ENCODE measurements around the gene BTN2A1. TPM values are rescaled to one million over a fixed set of nuclear protein-coding genes. Genes with fewer than 3 reads are reported as not detected.

Gene BTN2A1
- total RNA-seq, 4 donors from 2014 or later = 5.9 to 11.4 (median 7.8) TPM

DNA sequence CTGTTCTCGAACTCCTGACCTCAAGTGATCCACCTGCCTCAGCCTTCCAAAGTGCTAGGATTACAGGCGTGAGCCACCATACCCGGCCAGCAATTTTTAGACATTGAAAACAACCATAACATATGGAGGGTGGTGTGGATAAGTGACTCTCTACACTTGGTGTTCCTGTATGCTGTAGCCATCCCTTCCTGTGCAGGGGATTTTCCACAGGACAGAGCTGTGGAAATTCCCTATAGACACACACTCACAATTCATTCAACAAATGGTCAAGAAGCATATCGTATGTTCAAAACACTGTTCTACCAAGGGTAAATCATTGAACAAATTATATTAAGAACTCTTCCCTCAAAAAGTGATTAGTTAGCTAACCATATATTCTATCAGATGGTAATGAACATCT is 6.3 kb downstream of the BTN2A1 start:
- TF ChIP-seq, protein P1, sequence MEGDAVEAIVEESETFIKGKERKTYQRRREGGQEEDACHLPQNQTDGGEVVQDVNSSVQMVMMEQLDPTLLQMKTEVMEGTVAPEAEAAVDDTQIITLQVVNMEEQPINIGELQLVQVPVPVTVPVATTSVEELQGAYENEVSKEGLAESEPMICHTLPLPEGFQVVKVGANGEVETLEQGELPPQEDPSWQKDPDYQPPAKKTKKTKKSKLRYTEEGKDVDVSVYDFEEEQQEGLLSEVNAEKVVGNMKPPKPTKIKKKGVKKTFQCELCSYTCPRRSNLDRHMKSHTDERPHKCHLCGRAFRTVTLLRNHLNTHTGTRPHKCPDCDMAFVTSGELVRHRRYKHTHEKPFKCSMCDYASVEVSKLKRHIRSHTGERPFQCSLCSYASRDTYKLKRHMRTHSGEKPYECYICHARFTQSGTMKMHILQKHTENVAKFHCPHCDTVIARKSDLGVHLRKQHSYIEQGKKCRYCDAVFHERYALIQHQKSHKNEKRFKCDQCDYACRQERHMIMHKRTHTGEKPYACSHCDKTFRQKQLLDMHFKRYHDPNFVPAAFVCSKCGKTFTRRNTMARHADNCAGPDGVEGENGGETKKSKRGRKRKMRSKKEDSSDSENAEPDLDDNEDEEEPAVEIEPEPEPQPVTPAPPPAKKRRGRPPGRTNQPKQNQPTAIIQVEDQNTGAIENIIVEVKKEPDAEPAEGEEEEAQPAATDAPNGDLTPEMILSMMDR (IDR thresholded peaks at IDR 0.05) = no peak
- TF ChIP-seq POLR2A (IDR thresholded peaks at IDR 0.05) = no peak
- no peaks in the 10 kb centered on the region for H3K27me3 ChIP-seq
- WGBS, 2 donors = 78 to 90% methylated on average over 4 of the region's 4 CpGs
- peaks cover 39 to 96% (median 66%) of the 10 kb centered on the region in 3 donors for H3K36me3 ChIP-seq
- H3K4me3 ChIP-seq = no peak overlapping the region
- intact Hi-C loops (cut with DNase I) = no loop called here
- no peak overlapping the region for H3K27ac ChIP-seq
- H3K9me3 ChIP-seq = no peaks in the 10 kb centered on the region
- peaks cover 5 to 47% (median 30%) of the 10 kb centered on the region in 3 donors for H3K4me1 ChIP-seq
- DNase-seq = no peak

DNA sequence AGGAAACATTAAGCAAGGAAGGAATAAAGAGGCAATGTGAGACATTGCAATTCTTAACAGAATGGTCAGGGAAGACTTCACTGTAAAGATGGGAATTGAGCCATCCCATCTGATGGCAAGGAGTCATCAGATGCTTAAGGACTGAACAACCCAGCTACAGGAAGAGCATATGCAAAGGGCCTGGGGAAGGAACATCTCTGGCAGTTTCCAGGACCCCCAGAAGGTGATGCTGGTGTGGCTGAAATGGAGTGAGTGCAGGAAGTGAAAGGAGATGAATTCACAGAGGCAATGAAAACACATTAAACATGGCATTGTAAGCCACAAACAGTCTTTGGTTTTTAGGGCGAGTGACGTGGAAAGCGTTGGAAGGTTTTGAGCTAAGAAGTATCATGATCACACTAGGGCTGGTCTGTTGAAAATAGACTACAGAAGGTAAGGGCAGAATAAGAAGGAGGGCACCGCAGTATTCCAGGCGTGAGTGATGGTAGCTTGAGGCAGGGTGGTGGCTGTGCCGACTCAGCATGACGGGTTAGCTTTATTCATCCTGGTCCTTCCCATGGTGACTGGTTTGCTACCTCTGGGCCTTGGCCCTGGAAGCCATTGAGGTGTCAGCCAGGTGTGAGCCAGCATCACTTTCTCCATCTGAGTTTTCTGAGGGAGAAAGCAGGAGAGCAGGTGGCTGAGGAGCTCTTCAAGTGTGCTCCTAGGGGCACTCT is 6.8 kb downstream of the BTN2A1 start:
- peaks cover 39 to 98% (median 66%) of the 10 kb centered on the region in 3 donors for H3K36me3 ChIP-seq
- no peak for TF ChIP-seq POLR2A (IDR thresholded peaks at IDR 0.05)
- H3K4me3 ChIP-seq = no peak overlapping the region
- H3K27me3 ChIP-seq = no peaks in the 10 kb centered on the region
- H3K27ac ChIP-seq = no peak overlapping the region
- 93 to 96% methylated on average over 7 of the region's 7 CpGs for WGBS, 2 donors
- peaks cover 5 to 41% (median 24%) of the 10 kb centered on the region in 3 donors for H3K4me1 ChIP-seq
- no peak for DNase-seq
- no peaks in the 10 kb centered on the region for H3K9me3 ChIP-seq
- intact Hi-C loops (cut with DNase I) = no loop called here

DNA sequence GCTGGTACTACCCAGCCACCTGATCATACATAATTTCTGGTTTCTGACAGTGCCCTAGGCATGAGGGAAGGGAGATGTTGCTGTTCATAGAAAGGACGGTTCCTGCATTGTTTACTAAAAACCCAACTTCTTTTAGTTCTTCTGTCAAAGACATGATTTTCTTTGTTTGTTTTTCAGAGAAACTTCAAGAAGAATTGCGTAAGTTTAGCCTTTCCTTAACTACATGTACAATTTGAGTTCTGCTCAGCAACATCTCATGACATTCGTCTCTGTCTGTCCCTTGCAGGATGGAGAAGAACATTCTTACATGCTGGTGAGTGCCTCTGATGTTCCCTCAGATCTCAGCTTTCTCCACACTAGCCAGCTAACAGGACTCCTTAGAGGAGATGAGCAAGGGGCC is 8.0 kb downstream of the BTN2A1 start:
- DNase-seq = no peak
- H3K9me3 ChIP-seq = no peaks in the 10 kb centered on the region
- 74 to 93% methylated on average over 3 of the region's 3 CpGs for WGBS, 2 donors
- peaks cover 3 to 29% (median 12%) of the 10 kb centered on the region in 3 donors for H3K4me1 ChIP-seq
- H3K27ac ChIP-seq = no peak overlapping the region
- TF ChIP-seq, protein P1 (IDR thresholded peaks at IDR 0.05) = no peak
- intact Hi-C loops (cut with DNase I) = no loop called here
- H3K27me3 ChIP-seq = no peaks in the 10 kb centered on the region
- peaks cover 39 to 94% (median 63%) of the 10 kb centered on the region in 3 donors for H3K36me3 ChIP-seq
- H3K4me3 ChIP-seq = no peak overlapping the region

DNA sequence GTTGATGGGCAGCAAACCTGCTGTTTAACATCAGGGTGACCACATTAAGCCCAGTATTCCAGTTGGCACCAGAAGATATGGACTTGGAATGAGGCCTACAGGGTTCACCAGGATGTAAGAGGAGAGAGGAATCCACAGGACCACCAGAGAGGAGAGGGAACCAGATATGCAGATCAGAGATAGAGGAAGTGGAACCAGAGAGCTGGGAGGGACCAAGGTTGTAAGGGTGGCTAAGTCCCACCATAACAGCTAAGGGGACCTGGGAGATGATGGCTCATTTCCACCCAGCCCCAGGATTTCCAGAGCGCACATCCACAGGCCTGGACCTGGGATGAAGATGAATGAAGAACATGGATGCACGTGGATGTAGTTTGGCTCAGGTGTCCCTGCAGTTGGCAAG is 11.1 kb downstream of the BTN2A1 start:
- no peak overlapping the region for H3K4me3 ChIP-seq
- intact Hi-C loops (cut with DNase I) = no loop called here
- no peak for DNase-seq
- WGBS, 2 donors = 85 to 93% methylated on average over 2 of the region's 2 CpGs
- peaks cover 24 to 66% (median 46%) of the 10 kb centered on the region in 3 donors for H3K36me3 ChIP-seq
- H3K27ac ChIP-seq = no peak overlapping the region
- TF ChIP-seq, protein P1 (IDR thresholded peaks at IDR 0.05) = no peak
- no peak for TF ChIP-seq POLR2A (IDR thresholded peaks at IDR 0.05)
- H3K9me3 ChIP-seq = no peaks in the 10 kb centered on the region
- H3K4me1 ChIP-seq = peaks cover 0 to 6% (median 0%) of the 10 kb centered on the region in 3 donors
- H3K27me3 ChIP-seq = no peaks in the 10 kb centered on the region

DNA sequence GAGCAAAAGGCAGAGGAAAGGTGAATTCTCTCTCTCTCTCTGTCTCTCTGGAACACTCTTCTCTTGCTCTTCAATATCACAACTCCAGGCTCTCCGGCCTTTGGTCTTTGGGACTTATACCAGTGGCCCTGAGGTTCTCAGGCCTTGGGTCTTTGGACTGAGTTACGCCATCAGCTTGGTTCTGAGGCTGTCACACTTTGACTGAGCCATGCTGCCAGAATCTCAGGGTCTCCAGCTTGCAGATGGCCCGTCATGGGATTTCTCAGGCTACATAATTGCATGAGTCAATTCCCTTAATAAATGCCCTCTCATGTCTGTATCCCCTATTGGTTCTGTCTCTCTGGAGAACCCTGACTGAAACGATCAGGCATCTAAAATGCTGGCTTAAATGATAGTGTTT is 12.9 kb downstream of the BTN2A1 start:
- no peak for TF ChIP-seq POLR2A (IDR thresholded peaks at IDR 0.05)
- TF ChIP-seq, protein P1 (IDR thresholded peaks at IDR 0.05) = no peak
- intact Hi-C loops (cut with DNase I) = no loop called here

More for the DNA sequence above, 12.9 kb downstream of the BTN2A1 start:
- no peak for DNase-seq
- no peaks in the 10 kb centered on the region for H3K27me3 ChIP-seq
- peaks cover 8 to 22% (median 9%) of the 10 kb centered on the region in 3 donors for H3K4me1 ChIP-seq
- H3K36me3 ChIP-seq = peaks cover 16 to 48% (median 29%) of the 10 kb centered on the region in 3 donors
- no peak overlapping the region for H3K4me3 ChIP-seq
- H3K27ac ChIP-seq = no peak overlapping the region
- no peaks in the 10 kb centered on the region for H3K9me3 ChIP-seq
- 70 to 87% methylated on average over 3 to 4 of the region's 4 CpGs for WGBS, 2 donors
